H9 (cell line): ENCODE results near the gene CCSER1. TPM values are rescaled to one million over a fixed set of nuclear protein-coding genes. Genes with fewer than 3 reads are reported as not detected.
A peak's percentile ranks its signal among the peaks of the same experiment; 100 is the strongest.

Experiments
- DNase-seq: peaks from one replicate; pipeline ENCODE4 v3.0.0-alpha.2; 2017
- H2AFZ ChIP-seq: one replicate; pipeline ENCODE4 v1.6.1; 2013; ENCODE audit warnings: mild to moderate bottlenecking, low read length, control low read depth, moderate library complexity
- H2AK5ac ChIP-seq: 2 replicates; pipeline ENCODE4 v1.6.1; 2013; ENCODE audit warnings: low read length, control low read depth, mixed read lengths; ENCODE audit not compliant: insufficient read length
- H2BK120ac ChIP-seq: one replicate; pipeline ENCODE4 v1.6.1; 2013; ENCODE audit warnings: low read depth, mild to moderate bottlenecking, low read length, control low read depth, inconsistent platforms; ENCODE audit not compliant: poor library complexity, severe bottlenecking
- H2BK12ac ChIP-seq: 2 replicates; pipeline ENCODE4 v1.6.1; 2013; ENCODE audit warnings: low read length, control low read depth, mixed read lengths, low read depth; ENCODE audit not compliant: insufficient read length
- H2BK15ac ChIP-seq: 2 replicates; pipeline ENCODE4 v1.6.1; 2013; ENCODE audit warnings: low read depth, low read length, control low read depth
- H2BK20ac ChIP-seq: one replicate; pipeline ENCODE4 v1.6.1; 2013; ENCODE audit warnings: low read depth, mild to moderate bottlenecking, low read length, control low read depth, inconsistent platforms; ENCODE audit not compliant: poor library complexity, severe bottlenecking
- H2BK5ac ChIP-seq: 2 replicates; pipeline ENCODE4 v1.6.1; 2013; ENCODE audit warnings: low read length, control low read depth, mixed read lengths; ENCODE audit not compliant: insufficient read length
- H3K14ac ChIP-seq: 2 replicates; pipeline ENCODE4 v1.6.1; 2013; ENCODE audit warnings: low read length, control low read depth; ENCODE audit not compliant: insufficient read depth
- H3K18ac ChIP-seq: 2 replicates; pipeline ENCODE4 v1.6.1; 2013; ENCODE audit warnings: low read depth, mild to moderate bottlenecking, mixed read lengths, low read length, control low read depth; ENCODE audit not compliant: insufficient read length
- H3K23ac ChIP-seq: 2 replicates; pipeline ENCODE4 v1.6.1; 2013; ENCODE audit warnings: low read length, control low read depth, mixed read lengths, low read depth; ENCODE audit not compliant: insufficient read length
- H3K23me2 ChIP-seq: 2 replicates; pipeline ENCODE4 v1.6.1; 2013; ENCODE audit warnings: low read depth, mild to moderate bottlenecking, mixed read lengths, low read length, control low read depth; ENCODE audit not compliant: insufficient read length, poor library complexity, severe bottlenecking
- H3K27ac ChIP-seq: 2 replicates; pipeline ENCODE4 v1.5.1; 2013; ENCODE audit warnings: low read length, control low read depth, mixed read lengths, low read depth; ENCODE audit not compliant: insufficient read length
- H3K27me3 ChIP-seq: 2 replicates; pipeline ENCODE4 v1.6.1; 2013; ENCODE audit warnings: low read length, control low read depth, inconsistent platforms; ENCODE audit not compliant: insufficient read depth
- H3K4ac ChIP-seq: 2 replicates; pipeline ENCODE4 v1.6.1; 2013; ENCODE audit warnings: low read depth, mild to moderate bottlenecking, control low read depth, inconsistent platforms, low read length, moderate library complexity
- H3K4me1 ChIP-seq: 2 replicates; pipeline ENCODE4 v1.6.1; 2013; ENCODE audit warnings: low read length, control low read depth, inconsistent platforms; ENCODE audit not compliant: insufficient read depth
- H3K4me2 ChIP-seq: 2 replicates; pipeline ENCODE4 v1.6.1; 2013; ENCODE audit warnings: low read length, control low read depth, mixed read lengths; ENCODE audit not compliant: insufficient read length, insufficient read depth
- H3K56ac ChIP-seq: 2 replicates; pipeline ENCODE4 v1.6.1; 2013; ENCODE audit warnings: low read depth, mild to moderate bottlenecking, mixed read lengths, low read length, control low read depth; ENCODE audit not compliant: insufficient read length
- H3K79me1 ChIP-seq: 2 replicates; pipeline ENCODE4 v1.6.1; 2013; ENCODE audit warnings: low read depth, mild to moderate bottlenecking, moderate library complexity, low read length, control low read depth, inconsistent platforms; ENCODE audit not compliant: insufficient read depth, poor library complexity, severe bottlenecking
- H3K79me2 ChIP-seq: 2 replicates; pipeline ENCODE4 v1.6.1; 2013; ENCODE audit warnings: low read length, control low read depth, inconsistent platforms; ENCODE audit not compliant: insufficient read depth
- H3K9ac ChIP-seq: 2 replicates; pipeline ENCODE4 v1.6.1; 2013; ENCODE audit warnings: low read length, control low read depth, mixed read lengths; ENCODE audit not compliant: insufficient read length; ENCODE audit errors: extremely low read depth
- H3K9me3 ChIP-seq: one replicate; pipeline ENCODE4 v1.6.1; 2013; ENCODE audit warnings: low read depth, low read length, inconsistent platforms; ENCODE audit not compliant: control insufficient read depth
- H3T11ph ChIP-seq: one replicate; pipeline ENCODE4 v1.6.1; 2013; ENCODE audit warnings: mild to moderate bottlenecking, low read length, control low read depth, inconsistent platforms
- H4K20me1 ChIP-seq: one replicate; pipeline ENCODE4 v1.6.1; 2013; ENCODE audit not compliant: control insufficient read depth, insufficient read length, insufficient read depth
- H4K5ac ChIP-seq: 2 replicates; pipeline ENCODE4 v1.6.1; 2013; ENCODE audit warnings: low read depth, mild to moderate bottlenecking, mixed read lengths, low read length, control low read depth; ENCODE audit not compliant: insufficient read length
- H4K8ac ChIP-seq: replicated peaks from 2 replicates; pipeline ENCODE4 v1.6.1; 2013; ENCODE audit warnings: low read length, control low read depth, mixed read lengths, low read depth; ENCODE audit not compliant: insufficient read length
- H4K91ac ChIP-seq: 2 replicates; pipeline ENCODE4 v1.6.1; 2013; ENCODE audit warnings: low read depth, mild to moderate bottlenecking, moderate library complexity, mixed read lengths, low read length, control low read depth; ENCODE audit not compliant: insufficient read length
- H3K27ac Mint-ChIP-seq, 3 experiments: 2 replicates in 2 of 3; 3 replicates in 1 of 3; pipeline ENCODE4 v1.8.0; 2020 to 2021; ENCODE audit warnings: mixed read lengths in 3 of 3, mild to moderate bottlenecking in 1 of 3, moderate library complexity in 1 of 3
- H3K27me3 Mint-ChIP-seq: 2 replicates; pipeline ENCODE4 v1.8.0; 2021; ENCODE audit warnings: low read depth, mild to moderate bottlenecking, moderate library complexity, mixed read lengths
- H3K36me3 Mint-ChIP-seq, 3 experiments: 2 replicates in 2 of 3; 3 replicates in 1 of 3; pipeline ENCODE4 v1.8.0; 2020 to 2021; ENCODE audit warnings: low read depth in 3 of 3, mixed read lengths in 3 of 3; ENCODE audit not compliant: insufficient read depth in 1 of 3
- H3K4me1 Mint-ChIP-seq, 2 experiments: 2 replicates each; pipeline ENCODE4 v1.8.0; 2020; ENCODE audit warnings: mixed read lengths in 2 of 2
- H3K4me3 Mint-ChIP-seq, 2 experiments: 2 replicates in 1 of 2; 3 replicates in 1 of 2; pipeline ENCODE4 v1.8.0; 2020 to 2021; ENCODE audit warnings: mild to moderate bottlenecking in 2 of 2, mixed read lengths in 2 of 2, moderate library complexity in 1 of 2
- H3K9me3 Mint-ChIP-seq, 2 experiments: 2 replicates in 1 of 2; 3 replicates in 1 of 2; pipeline ENCODE4 v1.8.0; 2020; ENCODE audit warnings: mild to moderate bottlenecking in 2 of 2, mixed read lengths in 2 of 2, moderate library complexity in 1 of 2
- WGBS: extraction: QIAGEN DNeasy Blood & Tissue Kit; methylation state at CpG from one replicate; pipeline ENCODE4 v1.1.7; 2013; ENCODE audit warnings: missing lambda C conversion rate, low lambda C conversion rate, mixed read lengths; ENCODE audit not compliant: insufficient read length; ENCODE audit errors: extremely low coverage; 5-methylcytosine and 5-hydroxymethylcytosine counted together
- total RNA-seq: library from RNA; stranded (reverse); gene quantifications from 2 replicates; pipeline ENCODE4 v1.2.1, GENCODE V29; 2021
- TF ChIP-seq, protein P1 (sequence below): fragments of 200-600 bp; sonication (generic); conservative IDR thresholded peaks from 3 replicates; pipeline ENCODE4 v1.8.0; 2021; ENCODE audit warnings: antibody characterized with exemption, mild to moderate bottlenecking

Gene CCSER1
- total RNA-seq, 1 experiment from 2014 or later, result 0.37 TPM

DNA sequence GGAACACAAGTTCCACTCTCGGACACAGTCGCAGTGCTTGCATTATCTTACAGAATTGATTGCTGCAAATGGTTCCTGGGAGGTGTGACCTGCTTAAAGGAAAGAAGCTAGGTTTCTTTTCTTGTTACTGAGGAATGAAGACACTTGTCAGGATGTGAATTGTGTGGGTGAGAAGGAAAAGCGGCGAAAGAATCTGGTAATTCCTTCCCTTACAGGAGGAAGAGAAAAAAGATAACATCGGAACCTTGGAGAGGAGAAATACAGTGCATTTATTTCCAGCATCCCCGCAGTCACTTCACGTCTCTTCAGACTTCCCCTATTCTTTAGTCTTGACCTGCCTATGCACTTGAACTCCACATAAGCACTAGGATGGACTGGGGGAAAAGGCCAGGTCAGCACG is 389 bp upstream of the CCSER1 start:
- H3K4me2 ChIP-seq, result peak overlapping the region; percentile 86
- DNase-seq, result no peak
- H3K79me2 ChIP-seq, result no peaks in the 10 kb centered on the region
- TF ChIP-seq, protein P1, sequence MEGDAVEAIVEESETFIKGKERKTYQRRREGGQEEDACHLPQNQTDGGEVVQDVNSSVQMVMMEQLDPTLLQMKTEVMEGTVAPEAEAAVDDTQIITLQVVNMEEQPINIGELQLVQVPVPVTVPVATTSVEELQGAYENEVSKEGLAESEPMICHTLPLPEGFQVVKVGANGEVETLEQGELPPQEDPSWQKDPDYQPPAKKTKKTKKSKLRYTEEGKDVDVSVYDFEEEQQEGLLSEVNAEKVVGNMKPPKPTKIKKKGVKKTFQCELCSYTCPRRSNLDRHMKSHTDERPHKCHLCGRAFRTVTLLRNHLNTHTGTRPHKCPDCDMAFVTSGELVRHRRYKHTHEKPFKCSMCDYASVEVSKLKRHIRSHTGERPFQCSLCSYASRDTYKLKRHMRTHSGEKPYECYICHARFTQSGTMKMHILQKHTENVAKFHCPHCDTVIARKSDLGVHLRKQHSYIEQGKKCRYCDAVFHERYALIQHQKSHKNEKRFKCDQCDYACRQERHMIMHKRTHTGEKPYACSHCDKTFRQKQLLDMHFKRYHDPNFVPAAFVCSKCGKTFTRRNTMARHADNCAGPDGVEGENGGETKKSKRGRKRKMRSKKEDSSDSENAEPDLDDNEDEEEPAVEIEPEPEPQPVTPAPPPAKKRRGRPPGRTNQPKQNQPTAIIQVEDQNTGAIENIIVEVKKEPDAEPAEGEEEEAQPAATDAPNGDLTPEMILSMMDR, result no peak
- no peak overlapping the region for H2BK15ac ChIP-seq
- no peak overlapping the region for H4K91ac ChIP-seq
- H4K5ac ChIP-seq, result no peak overlapping the region
- no peak overlapping the region for H2BK20ac ChIP-seq
- no peaks in the 10 kb centered on the region for H3K79me1 ChIP-seq
- H3K27me3 Mint-ChIP-seq, result peaks cover 43% of the 10 kb centered on the region
- no peak overlapping the region for H4K8ac ChIP-seq
- H3K23me2 ChIP-seq, result peaks cover 16% of the 10 kb centered on the region
- no peak overlapping the region for H3K27ac Mint-ChIP-seq
- no peak overlapping the region for H3K23ac ChIP-seq
- H3K4me1 ChIP-seq, result peaks cover 7% of the 10 kb centered on the region
- no peak overlapping the region for H2BK12ac ChIP-seq
- peak overlapping the region; percentile 83 to 92 for H3K4me3 Mint-ChIP-seq
- no peaks in the 10 kb centered on the region; the same call in 1 of the 2 replicates for H3K27me3 ChIP-seq
- H3K4ac ChIP-seq, result no peak overlapping the region
- H3K36me3 Mint-ChIP-seq, result no peaks in the 10 kb centered on the region
- H3K9me3 Mint-ChIP-seq, result no peaks in the 10 kb centered on the region
- no peak overlapping the region for H3K27ac ChIP-seq
- no peak overlapping the region for H3K18ac ChIP-seq
- H3K9me3 ChIP-seq, result no peaks in the 10 kb centered on the region
- no peak overlapping the region for H3K56ac ChIP-seq
- H2AFZ ChIP-seq, result no peak overlapping the region
- WGBS, result no CpG with 5 or more reads among the region's 8 CpGs
- H3T11ph ChIP-seq, result no peak overlapping the region
- H2BK120ac ChIP-seq, result no peak overlapping the region
- H2AK5ac ChIP-seq, result no peak overlapping the region
- H2BK5ac ChIP-seq, result no peak overlapping the region
- H3K9ac ChIP-seq, result no peak overlapping the region
- H4K20me1 ChIP-seq, result no peaks in the 10 kb centered on the region
- no peak overlapping the region for H3K14ac ChIP-seq
- peaks cover 23 to 24% of the 10 kb centered on the region in 2 experiments for H3K4me1 Mint-ChIP-seq
